ENCODE results near the gene SCUBE1. TPM values are rescaled to one million over a fixed set of nuclear protein-coding genes. Genes with fewer than 3 reads are reported as not detected.

Gene SCUBE1
- total RNA-seq, 1 donor from 2014 or later: 16.6 TPM

- no peak overlapping the region for H3K27ac ChIP-seq
- peaks cover 49% of the 10 kb centered on the region for H3K4me1 ChIP-seq
- H3K36me3 ChIP-seq: no peaks in the 10 kb centered on the region
- DNase-seq: no peak
- H3K9me3 ChIP-seq: no peaks in the 10 kb centered on the region
- no peaks in the 10 kb centered on the region for H3K27me3 ChIP-seq (ENCODE audit: low read depth)
- intact Hi-C loops (cut with DNase I): no loop called here
- TF ChIP-seq CTCF (IDR thresholded peaks at IDR 0.05): no peak
- no peak for ATAC-seq
- H3K4me3 ChIP-seq: no peak overlapping the region
Measured at GRCh38 chr22:43239956-43240355, 103.2 kb downstream of the SCUBE1 start.

- H3K9me3 ChIP-seq: no peaks in the 10 kb centered on the region
- intact Hi-C loops (cut with DNase I): no loop called here
Measured at GRCh38 chr22:43239193-43239780, 103.9 kb downstream of the SCUBE1 start.

GRCh38 chr22:43238526-43239006, 104.6 kb downstream of the SCUBE1 start:
- peaks cover 49% of the 10 kb centered on the region for H3K4me1 ChIP-seq
- H3K4me3 ChIP-seq: no peak overlapping the region
- DNase-seq: no peak
- no peaks in the 10 kb centered on the region for H3K36me3 ChIP-seq
- ATAC-seq: peak in 1 of 2 donors; percentile 7
- H3K27me3 ChIP-seq (ENCODE audit: low read depth): no peaks in the 10 kb centered on the region
- intact Hi-C loops (cut with DNase I): no loop called here
- H3K27ac ChIP-seq: no peak overlapping the region
- no peaks in the 10 kb centered on the region for H3K9me3 ChIP-seq
- TF ChIP-seq CTCF (IDR thresholded peaks at IDR 0.05): no peak

More at GRCh38 chr22:43239193-43239780, 103.9 kb downstream of the SCUBE1 start:
- no peaks in the 10 kb centered on the region for H3K27me3 ChIP-seq (ENCODE audit: low read depth)
- no peaks in the 10 kb centered on the region for H3K36me3 ChIP-seq
- H3K27ac ChIP-seq: no peak overlapping the region
- no peak overlapping the region for H3K4me3 ChIP-seq
- H3K4me1 ChIP-seq: peaks cover 49% of the 10 kb centered on the region
- DNase-seq: no peak
- no peak for ATAC-seq
- TF ChIP-seq CTCF (IDR thresholded peaks at IDR 0.05): no peak

- ATAC-seq (no peak), DNase-seq (no peak)
- H3K36me3 ChIP-seq: no peaks in the 10 kb centered on the region
- peaks cover 49% of the 10 kb centered on the region for H3K4me1 ChIP-seq
- no peaks in the 10 kb centered on the region for H3K27me3 ChIP-seq (ENCODE audit: low read depth)
- no peak overlapping the region for H3K4me3 ChIP-seq
- no peak for TF ChIP-seq CTCF (IDR thresholded peaks at IDR 0.05)
- H3K27ac ChIP-seq: no peak overlapping the region
- intact Hi-C loops (cut with DNase I): no loop called here
- H3K9me3 ChIP-seq: no peaks in the 10 kb centered on the region
Measured at GRCh38 chr22:43237280-43237679, 105.9 kb downstream of the SCUBE1 start.

GRCh38 chr22:43236411-43237166, 106.6 kb downstream of the SCUBE1 start:
- Histone ChIP-seq H3K9me3 (no peaks in the 10 kb centered on the region), H3K4me1 (peaks cover 49% of the 10 kb centered on the region), H3K27ac (no peak overlapping the region), H3K36me3 (no peaks in the 10 kb centered on the region), H3K4me3 (no peak overlapping the region), H3K27me3 (ENCODE audit: low read depth) (no peaks in the 10 kb centered on the region)
- ATAC-seq: peak; percentile 66 to 73
- peak; percentile 80 for DNase-seq
- TF ChIP-seq CTCF (IDR thresholded peaks at IDR 0.05): no peak
- intact Hi-C loops (cut with DNase I): no loop called here
